Esophagus muscularis mucosa (tissue), 3 donors: Measurements from ENCODE around the gene COL5A2.

Experiments
- CTCF ChIP-seq, 3 experiments: fragments of 200-600 bp in 2 of 3; fragments of 450-650 bp in 1 of 3; sonication (generic) in 2 of 3; IDR thresholded peaks; one replicate each; pipeline ENCODE4 v1.5.1; 2017 to 2019; ENCODE audit warnings: antibody characterized with exemption in 3 of 3, mild to moderate bottlenecking in 2 of 3, moderate library complexity in 1 of 3
- POLR2A ChIP-seq: fragments of 450-650 bp; IDR thresholded peaks from one replicate; pipeline ENCODE4 v1.6.1; 2017; ENCODE audit warnings: antibody characterized with exemption, moderate library complexity, mild to moderate bottlenecking, low read depth

- TF ChIP-seq CTCF (IDR thresholded peaks at IDR 0.05) (no peak), POLR2A (no peak)
Observed at GRCh38 chr2:189082376-189082975, 97.1 kb downstream of the COL5A2 start.
